CD4-positive, alpha-beta T cell treated with Interleukin-10 for 1 hour (primary cell): ENCODE data around the gene SORBS1.

Source experiments
- DNase-seq: peaks from one replicate; pipeline ENCODE4 v3.0.0-alpha.2; 2020

Gene SORBS1

GRCh38 chr10:95561177-95561863 is at the start of gene SORBS1:
Gene SORBS1, minus strand, starts transcription at chr10:95561371. Its CDS starts 120,236 bp downstream, at chr10:95441135.
- DNase-seq, result peak; percentile 92

DNA sequence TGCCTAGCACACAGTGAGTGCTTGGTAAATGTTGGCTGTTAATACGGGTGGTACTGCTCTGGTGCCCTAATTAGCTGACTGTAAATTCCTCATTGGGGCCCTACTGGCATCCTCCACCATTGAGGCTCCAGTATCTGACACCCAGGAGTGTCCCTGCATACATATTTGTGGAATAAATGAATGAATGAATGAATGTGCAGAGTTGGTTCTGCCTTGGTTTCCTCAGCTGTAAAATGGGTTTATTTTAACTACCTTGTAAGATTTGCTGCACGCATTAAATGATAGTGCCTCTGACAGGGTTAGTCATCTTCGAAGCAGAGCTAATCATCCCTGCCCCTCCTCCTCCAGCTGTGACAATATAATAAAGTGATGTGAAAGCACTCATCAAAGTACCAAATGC is 49.6 kb upstream of the SORBS1 start:
- DNase-seq, result no peak

DNA sequence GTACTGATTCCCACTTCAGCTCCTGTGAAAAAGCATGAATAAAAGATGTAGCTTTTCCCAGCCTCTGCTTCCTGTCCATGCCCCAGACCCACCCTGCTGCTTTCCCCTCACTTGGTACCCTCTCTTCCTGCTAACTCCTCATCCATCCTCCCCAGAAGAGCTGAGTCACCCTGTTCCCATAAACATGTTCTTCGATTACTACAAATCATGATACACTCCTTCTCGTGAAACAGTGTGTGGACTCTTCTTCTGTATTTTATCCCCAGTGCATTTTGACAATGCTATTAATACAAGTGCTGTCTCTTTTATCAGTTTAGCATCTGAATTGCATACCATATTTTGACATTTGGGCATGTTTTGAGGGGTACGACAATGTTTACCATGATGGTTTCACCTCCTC is 45.8 kb upstream of the SORBS1 start:
- DNase-seq, result no peak

GRCh38 chr10:95605163-95605562 is 44.0 kb upstream of the SORBS1 start:
- DNase-seq, result no peak

- no peak for DNase-seq
Observed at GRCh38 chr10:95604630-95605029, 43.5 kb upstream of the SORBS1 start.

DNA sequence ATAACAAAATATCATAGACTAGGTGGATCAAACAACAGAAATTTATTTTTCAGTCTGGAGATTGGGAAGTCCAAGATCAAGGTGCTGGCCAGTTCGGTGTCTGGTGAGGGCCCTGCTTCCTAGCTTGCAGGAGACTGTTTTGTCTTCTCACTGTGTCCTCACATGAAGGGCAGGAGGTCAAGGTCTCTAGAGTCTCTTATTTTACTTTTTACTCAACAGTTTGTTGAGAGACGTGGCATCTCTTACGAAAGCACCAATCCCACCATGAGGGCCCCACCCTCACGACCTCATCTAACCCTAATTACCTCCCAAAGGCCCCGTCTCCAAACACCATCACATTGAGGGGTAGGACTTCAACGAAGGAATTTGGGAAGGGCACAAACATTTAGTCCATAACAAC is 41.2 kb upstream of the SORBS1 start:
- no peak for DNase-seq

DNA sequence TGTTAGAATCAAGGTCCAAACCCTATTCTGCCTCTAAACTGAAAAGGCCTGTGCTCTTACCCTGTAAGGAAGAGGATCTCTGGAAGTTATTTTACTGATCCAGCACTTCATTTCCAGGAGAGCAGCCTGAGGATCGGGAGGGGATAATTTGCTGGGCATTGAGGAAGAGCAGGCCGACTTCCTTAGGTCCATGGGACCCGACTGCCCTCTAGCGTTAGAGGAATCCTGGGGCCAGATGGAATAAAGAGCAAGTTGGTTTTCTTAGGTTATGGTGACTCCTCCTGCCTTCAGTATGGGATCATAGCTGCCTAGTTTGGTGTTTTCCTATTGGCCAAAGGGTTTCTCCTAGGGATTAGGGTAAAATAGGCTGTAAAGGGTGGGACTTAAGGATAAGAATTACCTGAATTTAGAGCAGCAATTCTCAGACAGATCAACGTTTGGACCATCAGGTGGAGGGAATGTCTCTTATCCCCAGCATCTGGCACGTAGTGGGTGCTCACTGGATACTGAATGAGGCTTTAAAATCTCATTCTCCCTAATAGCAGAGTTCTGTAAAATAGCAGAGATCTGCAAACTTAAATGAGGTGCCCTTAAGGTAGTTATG is 40.0 kb upstream of the SORBS1 start:
- peak; percentile 49 for DNase-seq

- no peak for DNase-seq
Observed at GRCh38 chr10:95600158-95600557, 39.0 kb upstream of the SORBS1 start.

GRCh38 chr10:95597788-95598187 is 36.6 kb upstream of the SORBS1 start:
- DNase-seq, result no peak

- DNase-seq, result no peak
Observed at GRCh38 chr10:95588025-95588424, 26.9 kb upstream of the SORBS1 start.

DNA sequence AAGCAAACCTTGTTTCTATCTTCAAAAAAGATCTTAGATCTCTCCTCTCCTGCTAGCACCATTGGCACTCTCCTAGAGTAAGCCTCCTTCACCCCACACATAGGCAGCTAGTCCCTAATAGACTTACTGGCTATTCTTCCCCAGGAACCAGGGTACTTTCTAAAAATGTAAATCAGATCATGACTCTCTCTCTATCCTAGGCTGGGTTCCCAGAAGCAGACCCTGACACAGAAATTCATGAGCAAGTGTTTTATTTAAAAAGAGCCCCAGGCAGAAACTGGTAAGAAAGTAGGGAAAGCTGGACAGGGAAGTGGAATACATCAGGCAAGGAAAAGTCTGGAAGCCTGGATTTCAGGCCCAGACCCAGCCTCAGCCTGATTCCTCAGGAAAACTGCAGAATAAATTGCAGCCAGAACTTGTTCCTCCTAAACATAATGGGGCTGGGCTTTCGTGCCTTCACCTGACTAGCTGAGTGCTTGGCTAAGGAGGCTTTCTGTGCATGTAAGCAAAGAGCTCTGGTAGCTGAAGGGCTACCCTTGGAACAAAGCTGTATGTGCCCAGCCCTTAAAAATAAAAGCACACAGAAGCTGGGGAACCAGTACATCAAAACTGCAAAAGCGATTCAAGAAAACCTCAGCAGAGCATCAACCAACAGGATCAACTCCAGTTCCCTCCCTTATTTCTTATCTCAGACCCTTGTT is 18.8 kb upstream of the SORBS1 start:
- no peak for DNase-seq

DNA sequence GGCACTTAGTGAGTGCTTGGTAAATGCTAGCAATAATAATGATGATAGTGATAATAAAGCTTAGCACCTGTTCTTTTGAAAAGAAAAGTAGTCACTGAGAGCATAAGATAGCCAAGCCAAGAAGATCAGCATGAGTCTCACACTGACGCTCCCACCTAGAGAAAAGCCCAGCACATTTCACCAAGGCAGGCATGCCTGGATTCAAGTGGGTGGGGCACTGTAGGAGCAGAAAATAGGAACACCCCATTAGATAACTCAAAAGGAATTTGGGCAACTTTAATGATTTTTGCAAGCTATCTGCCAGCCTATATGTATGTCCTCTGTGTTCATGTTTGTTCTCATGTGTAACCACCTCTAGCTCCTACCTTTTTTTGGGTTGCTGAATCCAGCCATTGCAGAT is 18.1 kb upstream of the SORBS1 start:
- no peak for DNase-seq

GRCh38 chr10:95578619-95579018 is 17.4 kb upstream of the SORBS1 start:
- DNase-seq, result no peak

- DNase-seq, result no peak
Observed at GRCh38 chr10:95574649-95575365, 13.6 kb upstream of the SORBS1 start.

DNA sequence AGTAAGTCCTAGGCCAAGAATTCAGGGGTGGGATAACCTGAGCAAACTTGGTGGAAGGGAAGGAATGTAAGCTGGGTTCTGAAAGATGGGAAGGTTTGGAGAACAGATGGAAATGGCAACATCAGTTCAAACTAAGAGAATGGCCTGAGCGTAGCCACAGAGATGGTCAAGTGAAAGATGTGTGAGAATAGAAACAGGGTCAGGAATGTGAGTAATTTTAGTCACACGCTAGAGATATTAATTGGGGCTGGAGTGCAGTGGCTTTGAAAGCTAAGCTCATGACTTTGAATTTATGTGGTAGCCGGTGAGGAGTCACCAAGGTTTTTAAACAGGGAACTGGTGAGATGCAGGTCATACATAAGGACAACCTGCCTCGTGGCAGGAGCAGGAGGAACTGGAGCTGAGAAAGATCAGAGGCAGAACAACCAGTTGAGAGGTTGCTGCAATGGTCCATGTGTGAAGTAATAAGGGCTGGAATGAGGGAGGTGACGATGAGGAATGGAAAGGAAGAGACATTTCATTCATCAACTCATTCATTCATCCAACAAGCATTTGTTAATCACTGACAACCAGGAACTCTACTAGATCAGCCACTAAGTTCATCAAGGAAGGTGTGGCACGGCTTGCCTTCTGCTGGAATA is 12.9 kb upstream of the SORBS1 start:
- no peak for DNase-seq

DNA sequence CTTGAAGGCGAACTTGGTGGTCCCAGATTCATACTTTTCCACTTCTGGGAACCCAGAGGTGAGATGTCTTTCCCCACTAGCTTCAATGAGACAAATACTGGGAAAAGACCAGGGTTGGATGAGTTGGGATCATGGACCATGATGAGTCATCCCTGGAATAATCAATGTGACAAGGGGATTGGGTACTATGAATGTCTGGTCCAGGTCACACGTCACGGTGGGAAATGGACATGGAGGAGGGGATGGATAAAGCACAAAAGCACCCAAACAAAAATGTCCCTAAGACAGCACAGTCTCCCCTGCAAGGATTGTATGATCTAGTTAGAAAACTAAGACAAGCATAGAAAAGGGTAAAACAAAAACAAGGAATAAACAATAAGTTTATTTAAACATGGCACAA is 12.4 kb upstream of the SORBS1 start:
- no peak for DNase-seq

DNA sequence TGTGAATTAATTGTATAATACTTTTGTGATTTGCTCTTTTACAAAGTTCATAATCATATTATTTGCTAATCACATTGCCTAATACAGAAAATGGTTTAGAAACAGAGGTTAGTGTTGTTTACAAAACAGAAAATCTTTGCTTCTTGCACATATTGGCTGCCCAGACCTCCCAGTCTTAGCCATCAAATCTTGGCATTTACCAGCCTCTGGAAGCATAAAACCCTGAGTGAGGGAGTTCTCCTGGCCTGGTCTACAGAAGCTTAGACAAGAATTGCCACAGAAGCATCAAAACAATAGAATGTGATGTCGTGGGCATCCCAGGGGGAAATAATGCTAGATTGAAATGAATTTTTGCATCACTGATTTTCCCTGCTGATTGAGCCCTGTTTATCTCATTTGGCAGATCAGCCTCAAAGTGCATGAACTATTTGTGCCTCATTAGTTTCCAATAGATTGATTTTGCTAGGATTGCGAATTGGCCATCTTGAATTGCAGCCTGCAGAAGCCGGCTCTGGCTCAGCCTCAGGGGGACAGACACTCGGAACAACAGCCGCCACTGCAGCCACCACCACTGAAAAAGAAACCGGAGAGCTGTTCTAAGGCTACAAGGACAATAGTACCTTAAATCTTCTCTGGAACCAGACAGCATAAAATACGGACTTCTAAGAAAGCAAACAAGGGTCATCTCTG is 11.1 kb upstream of the SORBS1 start:
- DNase-seq, result no peak

- DNase-seq, result no peak
Observed at GRCh38 chr10:95571390-95571789, 10.2 kb upstream of the SORBS1 start.

DNA sequence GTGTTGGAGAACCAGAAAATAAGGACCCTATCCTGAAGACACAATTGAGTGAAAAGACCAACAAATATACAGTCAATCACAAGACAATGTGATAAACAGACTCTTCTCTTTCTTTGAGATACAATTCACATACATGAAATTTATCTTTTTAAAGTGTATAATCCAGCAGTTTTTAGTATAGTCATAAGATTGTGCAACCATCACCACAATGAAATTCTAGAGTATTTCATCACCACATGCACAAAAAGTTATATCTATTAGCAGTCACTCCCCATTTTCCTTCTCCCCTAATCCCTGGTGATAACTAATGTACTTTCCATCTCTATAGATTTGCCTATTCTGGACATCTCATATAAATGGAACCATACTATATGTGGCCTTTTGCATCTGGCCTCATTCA is 8.2 kb upstream of the SORBS1 start:
- no peak for DNase-seq

DNA sequence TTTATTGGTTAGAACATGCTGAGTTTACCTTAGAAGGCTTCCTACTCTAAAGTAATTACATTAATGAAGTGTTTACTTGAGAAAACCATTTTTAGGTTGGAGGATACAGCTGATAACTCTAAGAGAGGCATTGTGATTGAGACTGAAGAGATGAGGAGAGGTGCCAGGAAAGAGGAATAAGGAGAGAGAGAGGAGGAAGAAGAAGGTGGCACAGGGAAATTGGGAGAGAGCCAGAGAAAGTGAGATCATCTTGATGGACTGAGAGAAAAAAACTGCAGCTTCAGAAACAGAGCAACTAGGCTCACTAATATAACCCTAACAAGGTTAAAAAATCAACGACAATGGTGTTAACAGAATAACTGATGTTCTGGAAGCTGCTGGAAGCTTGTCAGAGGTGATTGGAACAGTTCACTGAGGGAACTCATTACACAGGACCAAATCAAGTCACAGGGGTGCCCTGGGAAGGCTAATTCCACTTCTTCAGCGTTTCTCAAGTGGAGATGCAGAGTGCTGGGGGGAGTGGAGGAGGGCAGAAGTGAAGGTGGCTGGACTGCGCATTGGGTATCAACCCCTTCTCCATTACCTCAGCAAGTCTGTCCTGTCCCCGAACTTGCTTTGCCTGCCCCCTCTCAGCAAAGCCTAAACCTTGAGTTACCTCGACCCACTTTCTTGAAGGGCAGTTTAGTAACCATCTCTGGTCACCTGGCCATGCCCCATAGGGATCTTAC is 6.9 kb upstream of the SORBS1 start:
- DNase-seq, result no peak

DNA sequence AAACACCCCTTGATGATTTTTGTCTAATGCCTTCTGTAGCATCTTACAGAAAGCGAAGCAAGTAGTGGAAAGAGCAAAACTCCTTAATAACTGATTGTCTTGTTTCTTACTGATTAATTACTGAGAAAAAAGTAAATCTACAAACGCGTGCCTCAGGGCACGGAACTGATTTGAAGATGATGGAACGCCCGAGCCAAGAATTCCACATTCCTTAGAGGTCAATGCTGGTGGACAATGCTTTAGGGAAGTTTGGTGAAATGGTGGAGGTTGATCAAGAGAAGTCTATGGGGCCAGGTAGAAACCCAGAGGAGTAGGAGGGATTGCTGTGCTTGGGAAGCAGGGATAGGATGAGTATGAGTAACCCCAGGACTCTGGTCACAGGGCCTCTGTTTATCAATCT is 5.0 kb upstream of the SORBS1 start:
- no peak for DNase-seq

GRCh38 chr10:95565336-95565735 is 4.2 kb upstream of the SORBS1 start:
- no peak for DNase-seq
